ENCODE data around the gene ST6GAL1. TPM values are rescaled to one million over a fixed set of nuclear protein-coding genes. Genes with fewer than 3 reads are reported as not detected.
A peak's percentile ranks its signal among the peaks of the same experiment; 100 is the strongest.
"Not testable (repeated sequence)": the region's sequence is repeated elsewhere in the genome, so short reads cannot be mapped to it uniquely, and the experiment has no call there.

Gene ST6GAL1
- total RNA-seq, 4 donors from 2014 or later, result 74.8 to 189 (median 113) TPM

- no peaks in the 10 kb centered on the region for H3K36me3 ChIP-seq
- peaks cover 14 to 59% of the 10 kb centered on the region in 2 donors for H3K4me1 ChIP-seq
- 90 to 95% methylated on average over 3 of the region's 3 CpGs for WGBS, 2 donors
- no peak overlapping the region for H3K4me3 ChIP-seq (replicated peaks in 1 of 3)
- intact Hi-C loops (cut with DNase I), result no loop called here
- DNase-seq, result no peak
- TF ChIP-seq POLR2A (IDR thresholded peaks at IDR 0.05) (no peak), CTCF (IDR thresholded peaks at IDR 0.05) (no peak)
- no peaks in the 10 kb centered on the region for H3K9me3 ChIP-seq
- no peaks in the 10 kb centered on the region for H3K27me3 ChIP-seq
- H3K27ac ChIP-seq, result peak overlapping the region in 2 of 3 donors; percentile 4 to 63
These were observed 20.2 kb downstream of the ST6GAL1 start for GRCh38 chr3:186950402-186951093.

- TF ChIP-seq CTCF (IDR thresholded peaks at IDR 0.05), result no peak
- TF ChIP-seq POLR2A (IDR thresholded peaks at IDR 0.05), result no peak
- Histone ChIP-seq H3K4me1 (peaks cover 14 to 50% of the 10 kb centered on the region in 2 donors), H3K36me3 (no peaks in the 10 kb centered on the region), H3K27me3 (no peaks in the 10 kb centered on the region), H3K27ac (peak overlapping the region in 2 of 3 donors; percentile 28 to 51), H3K9me3 (no peaks in the 10 kb centered on the region), H3K4me3 (replicated peaks in 1 of 3) (no peak overlapping the region)
- intact Hi-C loops (cut with DNase I), result no loop called here
- 96 to 97% methylated on average over 7 of the region's 7 CpGs for WGBS, 2 donors
- no peak for DNase-seq
These were observed 21.6 kb downstream of the ST6GAL1 start for GRCh38 chr3:186951640-186952552.

DNA sequence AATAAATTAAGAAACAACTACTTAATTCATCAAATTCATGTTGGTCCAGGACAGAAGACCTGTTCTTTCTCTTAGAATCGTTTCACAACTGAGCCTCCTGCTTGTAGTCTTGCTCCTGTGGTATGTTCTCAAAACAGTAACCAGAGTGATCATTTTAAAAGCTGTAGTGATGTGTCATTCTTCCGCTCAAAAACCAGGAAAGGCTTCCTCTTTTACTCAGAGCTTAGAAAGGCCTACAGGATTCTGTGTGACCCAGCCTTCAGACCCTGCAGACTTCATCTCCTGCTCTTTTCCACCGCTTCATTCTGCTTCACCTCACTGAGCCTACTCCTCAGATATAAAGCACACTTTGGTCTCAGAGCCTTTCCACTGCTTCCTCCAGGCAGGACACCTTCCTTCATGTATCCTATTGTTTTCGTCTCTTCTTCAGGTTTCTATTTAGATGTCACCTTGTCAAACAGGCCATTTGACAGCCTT lies 22.7 kb downstream of the ST6GAL1 start:
- DNase-seq, result no peak

DNA sequence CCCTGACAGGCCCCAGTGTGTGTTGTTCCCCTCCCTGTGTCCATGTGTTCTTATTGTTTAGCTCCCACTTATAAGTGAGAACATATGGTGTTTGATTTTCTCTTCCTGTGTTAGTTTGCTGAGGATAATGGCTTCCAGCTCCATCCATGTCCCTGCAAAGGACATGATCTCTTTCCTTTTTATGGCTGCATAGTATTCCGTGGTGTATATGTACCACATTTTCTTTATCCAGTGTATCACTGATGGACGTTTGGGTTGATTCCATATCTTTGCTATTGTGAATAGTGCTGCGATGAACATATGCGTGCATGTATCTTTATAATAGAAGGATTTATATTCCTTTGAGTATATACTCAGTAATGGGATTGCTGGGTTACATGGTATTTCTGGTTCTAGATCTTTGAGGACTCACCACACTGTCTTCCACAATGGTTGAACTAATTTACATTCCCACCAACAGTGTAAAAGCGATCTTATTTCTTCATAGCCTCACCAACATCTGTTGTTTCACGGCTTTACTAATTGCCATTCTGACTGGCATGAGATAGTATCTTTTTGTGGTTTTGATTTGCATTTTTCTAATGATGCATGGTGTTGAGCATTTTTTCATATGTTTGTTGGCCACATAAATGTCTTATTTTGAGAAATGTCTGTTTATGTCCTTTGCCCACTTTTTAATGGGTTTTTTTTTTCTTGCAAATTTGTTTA lies 23.8 kb downstream of the ST6GAL1 start:
- intact Hi-C loops (cut with DNase I); DNase-seq; H3K9me3 ChIP-seq; H3K27ac ChIP-seq; H3K4me3 ChIP-seq (replicated peaks in 1 of 3); H3K36me3 ChIP-seq; H3K27me3 ChIP-seq: not testable (repeated sequence)
- 77 to 81% methylated on average over 6 of the region's 6 CpGs for WGBS, 2 donors
- peaks cover 5 to 28% of the 10 kb centered on the region in 2 donors for H3K4me1 ChIP-seq

More for the DNA sequence above, 22.7 kb downstream of the ST6GAL1 start:
- H3K9me3 ChIP-seq, result no peaks in the 10 kb centered on the region
- H3K4me1 ChIP-seq, result peaks cover 7 to 39% of the 10 kb centered on the region in 2 donors
- TF ChIP-seq POLR2A (IDR thresholded peaks at IDR 0.05) (no peak), CTCF (IDR thresholded peaks at IDR 0.05) (no peak)
- no peaks in the 10 kb centered on the region for H3K27me3 ChIP-seq
- peak overlapping the region in 2 of 3 donors; percentile 34 to 51 for H3K27ac ChIP-seq
- no peaks in the 10 kb centered on the region for H3K36me3 ChIP-seq
- WGBS, 2 donors, result 69 to 71% methylated on average over 4 of the region's 4 CpGs
- H3K4me3 ChIP-seq (replicated peaks in 1 of 3), result no peak overlapping the region
- intact Hi-C loops (cut with DNase I), result no loop called here
